Transverse colon (tissue), 4 donors: ENCODE data around the gene RTN3. TPM values are rescaled to one million over a fixed set of nuclear protein-coding genes. Genes with fewer than 3 reads are reported as not detected.
"Not testable (repeated sequence)": the region's sequence is repeated elsewhere in the genome, so short reads cannot be mapped to it uniquely, and the experiment has no call there.

Experiments
- DNase-seq: peaks from one replicate; pipeline ENCODE4 v3.0.0-alpha.2; 2019
- H3K27ac ChIP-seq, 4 donors: fragments of 200-600 bp; sonication (generic); 2 replicates each; pipeline ENCODE4 v1.5.1; 2016 to 2018; ENCODE audit warnings: inconsistent platforms in 4 of 4
- H3K27me3 ChIP-seq: fragments of 200-600 bp; sonication (generic); 2 replicates; pipeline ENCODE4 v1.5.1; 2017; ENCODE audit warnings: inconsistent platforms
- H3K36me3 ChIP-seq, 4 donors: fragments of 200-600 bp; sonication (generic); 2 replicates each; pipeline ENCODE4 v1.5.1; 2017 to 2019; ENCODE audit warnings: inconsistent platforms in 4 of 4
- H3K4me1 ChIP-seq, 4 donors: fragments of 200-600 bp; sonication (generic); 2 replicates each; pipeline ENCODE4 v1.5.1; 2017 to 2020; ENCODE audit warnings: inconsistent platforms in 4 of 4
- H3K4me3 ChIP-seq, 4 donors: fragments of 200-600 bp; sonication (generic); 1 replicate in 1 of 4; 2 replicates in 3 of 4; pipeline versions ENCODE4 v1.5.1 to v1.6.1; 2017 to 2019; ENCODE audit warnings: inconsistent platforms in 4 of 4
- H3K9me3 ChIP-seq, 2 donors: fragments of 200-600 bp; sonication (generic); 2 replicates each; pipeline ENCODE4 v1.5.1; 2017 to 2019; ENCODE audit warnings: inconsistent platforms in 2 of 2
- CTCF ChIP-seq, 5 experiments: fragments of 200-600 bp in 3 of 5; fragments of 450-650 bp in 2 of 5; sonication (generic) in 3 of 5; IDR thresholded peaks; 1 replicate in 2 of 5; 2 replicates in 3 of 5; pipeline ENCODE4 v1.5.1; 2016 to 2017; ENCODE audit warnings: antibody characterized with exemption in 5 of 5, inconsistent platforms in 3 of 5, mild to moderate bottlenecking in 2 of 5, moderate library complexity in 1 of 5
- EP300 ChIP-seq: sonication (generic); formaldehyde crosslinking; IDR thresholded peaks from one replicate; pipeline ENCODE4 v1.6.1; 2017; ENCODE audit warnings: antibody characterized with exemption, low read depth
- POLR2A ChIP-seq: fragments of 450-650 bp; IDR thresholded peaks from one replicate; pipeline ENCODE4 v1.6.1; 2016; ENCODE audit warnings: antibody characterized with exemption, mild to moderate bottlenecking, moderate library complexity
- POLR2AphosphoS5 ChIP-seq, 3 donors: sonication (generic); formaldehyde crosslinking; IDR thresholded peaks; one replicate each; pipeline ENCODE4 v1.6.1; 2016; ENCODE audit warnings: antibody characterized with exemption in 3 of 3
- WGBS, 2 donors: methylation state at CpG; one replicate each; pipeline ENCODE4 v1.1.5; 2018; ENCODE audit warnings: low coverage in 1 of 2; 5-methylcytosine and 5-hydroxymethylcytosine counted together
- in situ Hi-C, 4 donors: fragments of 200-750 bp; cut with MboI; loops; one replicate each; pipeline versions ENCODE4 v1.15.0 to v1.15.1; 2017; ENCODE audit warnings: low sequenced_read_pairs in 3 of 4, low pct_ligation_motif_present in 1 of 4, low pct_unique_long_range_greater_than_20kb in 1 of 4
- intact Hi-C: fragments of 100-400 bp; cut with DNase I; formaldehyde crosslinking; loops from one replicate; pipeline ENCODE4 v1.15.1; 2023; ENCODE audit warnings: low total_unique reads
- total RNA-seq, 4 donors: library from RNA; depleted of rRNA; stranded (reverse); fragments of >200 nt; gene quantifications; one replicate each; pipeline ENCODE4 v1.1.0, GENCODE V29; 2016

The RTN3 gene
- total RNA-seq, 4 donors from 2014 or later: 44.8 to 187 (median 117) TPM

- H3K27ac ChIP-seq: no peak overlapping the region
These were observed 89.5 kb downstream of the RTN3 start for GRCh38 chr11:63770763-63771162.

GRCh38 chr11:63771741-63772318, 90.5 kb downstream of the RTN3 start:
- DNase-seq, intact Hi-C loops, H3K36me3 ChIP-seq, H3K9me3 ChIP-seq, H3K4me3 ChIP-seq, in situ Hi-C loops, H3K27ac ChIP-seq: not testable (repeated sequence)
- H3K4me1 ChIP-seq: peaks cover 8 to 20% (median 13%) of the 10 kb centered on the region in 4 donors
- peaks cover 25% of the 10 kb centered on the region for H3K27me3 ChIP-seq
- 66 to 83% methylated on average over 2 of the region's 2 CpGs for WGBS, 2 donors

More at GRCh38 chr11:63770763-63771162, 89.5 kb downstream of the RTN3 start:
- TF ChIP-seq POLR2A: no peak
- no peak for TF ChIP-seq EP300
- TF ChIP-seq CTCF (IDR thresholded peaks at IDR 0.05): no peak
- TF ChIP-seq POLR2AphosphoS5 (IDR thresholded peaks at IDR 0.05): no peak
- in situ Hi-C loops: no loop called here
- Histone ChIP-seq H3K36me3 (no peaks in the 10 kb centered on the region), H3K9me3 (no peaks in the 10 kb centered on the region), H3K4me1 (peaks cover 17 to 31% (median 24%) of the 10 kb centered on the region in 4 donors), H3K27me3 (peaks cover 25% of the 10 kb centered on the region), H3K4me3 (no peak overlapping the region)
- DNase-seq: no peak
- WGBS, 2 donors: 81 to 84% methylated on average over 6 to 7 of the region's 7 CpGs
- intact Hi-C loops: no loop called here

GRCh38 chr11:63775191-63775590, 93.9 kb downstream of the RTN3 start:
- no peak for DNase-seq
- no peaks in the 10 kb centered on the region for H3K36me3 ChIP-seq
- in situ Hi-C loops (no loop called here), intact Hi-C loops (no loop called here)
- 87% methylated on average over 3 of the region's 3 CpGs; no CpG with 5 or more reads in 1 of the 2 donors for WGBS, 2 donors
- no peak overlapping the region for H3K4me3 ChIP-seq
- TF ChIP-seq EP300 (no peak), POLR2A (no peak), CTCF (IDR thresholded peaks at IDR 0.05) (no peak), POLR2AphosphoS5 (IDR thresholded peaks at IDR 0.05) (no peak)
- H3K27me3 ChIP-seq: peaks cover 10% of the 10 kb centered on the region
- no peaks in the 10 kb centered on the region for H3K9me3 ChIP-seq
- H3K4me1 ChIP-seq: no peaks in the 10 kb centered on the region
- no peak overlapping the region for H3K27ac ChIP-seq

- intact Hi-C loops (no loop called here), in situ Hi-C loops (no loop called here)
- H3K4me1 ChIP-seq: no peaks in the 10 kb centered on the region
- H3K9me3 ChIP-seq: no peaks in the 10 kb centered on the region
- H3K27ac ChIP-seq: no peak overlapping the region
- no peak for DNase-seq
- H3K4me3 ChIP-seq: no peak overlapping the region
- TF ChIP-seq POLR2A (no peak), EP300 (no peak), POLR2AphosphoS5 (IDR thresholded peaks at IDR 0.05) (no peak)
- H3K36me3 ChIP-seq: no peaks in the 10 kb centered on the region
- H3K27me3 ChIP-seq: no peaks in the 10 kb centered on the region
- WGBS, 2 donors: 74 to 77% methylated on average over 2 of the region's 2 CpGs
These were observed 97.7 kb downstream of the RTN3 start for GRCh38 chr11:63779039-63779438.

GRCh38 chr11:63782749-63783148, 101.4 kb downstream of the RTN3 start:
- Histone ChIP-seq H3K36me3 (no peaks in the 10 kb centered on the region), H3K4me1 (no peaks in the 10 kb centered on the region), H3K9me3 (no peaks in the 10 kb centered on the region), H3K4me3 (no peak overlapping the region), H3K27ac (no peak overlapping the region), H3K27me3 (no peaks in the 10 kb centered on the region)
- 92 to 94% methylated on average over 6 of the region's 6 CpGs for WGBS, 2 donors
- TF ChIP-seq POLR2A: no peak
- TF ChIP-seq POLR2AphosphoS5 (IDR thresholded peaks at IDR 0.05): no peak
- in situ Hi-C loops (no loop called here), intact Hi-C loops (no loop called here)
- DNase-seq: no peak
